Measurements from ENCODE around the gene GNAO1. TPM values are rescaled to one million over a fixed set of nuclear protein-coding genes. Genes with fewer than 3 reads are reported as not detected.

GNAO1 gene
- total and polyA plus RNA-seq, 2 of the 13 experiments (the other 11 are each of a cell fraction or from before 2014, with no cell fraction given): not detected

DNA sequence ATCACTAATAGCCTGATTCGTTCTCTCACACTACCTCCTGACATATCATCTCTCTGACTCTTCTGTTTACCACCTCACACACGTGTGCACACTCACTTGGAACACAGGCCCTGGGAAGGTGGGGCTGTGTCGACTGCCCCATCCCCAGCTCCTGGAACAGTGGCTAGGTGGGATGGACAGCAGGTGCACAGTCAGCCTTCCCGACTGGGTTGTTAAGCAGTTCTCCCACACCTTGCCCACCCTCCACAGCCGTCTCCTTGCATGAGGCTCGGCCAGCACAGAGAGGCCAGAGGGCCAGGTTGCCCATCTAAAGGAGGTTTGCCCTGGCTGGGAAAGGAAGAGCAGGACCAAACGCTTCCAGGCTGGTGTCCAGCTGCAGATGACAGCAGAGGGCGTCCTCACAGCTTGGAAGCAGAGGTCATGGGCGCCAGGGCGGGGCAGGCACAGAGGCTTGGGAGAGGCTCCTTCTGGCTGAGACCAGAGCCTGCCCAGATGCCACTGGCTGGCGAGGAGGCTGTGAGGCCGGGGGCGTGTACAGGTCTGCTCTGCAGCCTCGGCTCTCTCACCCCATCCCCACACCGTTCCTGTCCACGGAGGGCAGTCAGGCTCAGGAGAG is 141.3 kb downstream of the GNAO1 start (continued):
- TF ChIP-seq, protein P1, sequence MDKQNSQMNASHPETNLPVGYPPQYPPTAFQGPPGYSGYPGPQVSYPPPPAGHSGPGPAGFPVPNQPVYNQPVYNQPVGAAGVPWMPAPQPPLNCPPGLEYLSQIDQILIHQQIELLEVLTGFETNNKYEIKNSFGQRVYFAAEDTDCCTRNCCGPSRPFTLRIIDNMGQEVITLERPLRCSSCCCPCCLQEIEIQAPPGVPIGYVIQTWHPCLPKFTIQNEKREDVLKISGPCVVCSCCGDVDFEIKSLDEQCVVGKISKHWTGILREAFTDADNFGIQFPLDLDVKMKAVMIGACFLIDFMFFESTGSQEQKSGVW (CRISPR knock-in tag; IDR thresholded peaks at IDR 0.05; ENCODE audit: borderline replicate concordance): no peak
- TF ChIP-seq, protein P2, sequence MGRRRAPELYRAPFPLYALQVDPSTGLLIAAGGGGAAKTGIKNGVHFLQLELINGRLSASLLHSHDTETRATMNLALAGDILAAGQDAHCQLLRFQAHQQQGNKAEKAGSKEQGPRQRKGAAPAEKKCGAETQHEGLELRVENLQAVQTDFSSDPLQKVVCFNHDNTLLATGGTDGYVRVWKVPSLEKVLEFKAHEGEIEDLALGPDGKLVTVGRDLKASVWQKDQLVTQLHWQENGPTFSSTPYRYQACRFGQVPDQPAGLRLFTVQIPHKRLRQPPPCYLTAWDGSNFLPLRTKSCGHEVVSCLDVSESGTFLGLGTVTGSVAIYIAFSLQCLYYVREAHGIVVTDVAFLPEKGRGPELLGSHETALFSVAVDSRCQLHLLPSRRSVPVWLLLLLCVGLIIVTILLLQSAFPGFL (CRISPR knock-in tag; IDR thresholded peaks at IDR 0.05): no peak
- TF ChIP-seq JARID2 (CRISPR knock-in tag; IDR thresholded peaks at IDR 0.05; ENCODE audit: insufficient replicate concordance) (no peak), KLF12 (CRISPR knock-in tag; IDR thresholded peaks at IDR 0.05; ENCODE audit: borderline replicate concordance) (peak; percentile 85; the same call in 1 of the 2 replicates), HNRNPUL1 (IDR thresholded peaks at IDR 0.05; ENCODE audit: low read depth, low read length) (no peak), HOXA9 (CRISPR knock-in tag; IDR thresholded peaks at IDR 0.05; ENCODE audit: borderline replicate concordance) (no peak), RARA (CRISPR knock-in tag; IDR thresholded peaks at IDR 0.05) (peak; percentile 24; the same call in 1 of the 2 replicates), SMAD3 (CRISPR knock-in tag; IDR thresholded peaks at IDR 0.05) (no peak), SOX13 (IDR thresholded peaks at IDR 0.05) (no peak), SOX13 (CRISPR knock-in tag; conservative IDR thresholded peaks at IDR 0.05 in 1 of 2, IDR thresholded peaks at IDR 0.05 in 1 of 2) (0 out of 4 replicates have a peak, but pooled peaks of 1 of the 2 experiments have one; percentile 11), PAWR (CRISPR knock-in tag; IDR thresholded peaks at IDR 0.05; ENCODE audit: borderline replicate concordance) (no peak)
- TF ChIP-seq, protein P3, sequence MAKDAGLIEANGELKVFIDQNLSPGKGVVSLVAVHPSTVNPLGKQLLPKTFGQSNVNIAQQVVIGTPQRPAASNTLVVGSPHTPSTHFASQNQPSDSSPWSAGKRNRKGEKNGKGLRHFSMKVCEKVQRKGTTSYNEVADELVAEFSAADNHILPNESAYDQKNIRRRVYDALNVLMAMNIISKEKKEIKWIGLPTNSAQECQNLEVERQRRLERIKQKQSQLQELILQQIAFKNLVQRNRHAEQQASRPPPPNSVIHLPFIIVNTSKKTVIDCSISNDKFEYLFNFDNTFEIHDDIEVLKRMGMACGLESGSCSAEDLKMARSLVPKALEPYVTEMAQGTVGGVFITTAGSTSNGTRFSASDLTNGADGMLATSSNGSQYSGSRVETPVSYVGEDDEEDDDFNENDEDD (CRISPR knock-in tag; IDR thresholded peaks at IDR 0.05; ENCODE audit: borderline replicate concordance): peak; percentile 41; the same call in 1 of the 2 replicates
- TF ChIP-seq, protein P4, sequence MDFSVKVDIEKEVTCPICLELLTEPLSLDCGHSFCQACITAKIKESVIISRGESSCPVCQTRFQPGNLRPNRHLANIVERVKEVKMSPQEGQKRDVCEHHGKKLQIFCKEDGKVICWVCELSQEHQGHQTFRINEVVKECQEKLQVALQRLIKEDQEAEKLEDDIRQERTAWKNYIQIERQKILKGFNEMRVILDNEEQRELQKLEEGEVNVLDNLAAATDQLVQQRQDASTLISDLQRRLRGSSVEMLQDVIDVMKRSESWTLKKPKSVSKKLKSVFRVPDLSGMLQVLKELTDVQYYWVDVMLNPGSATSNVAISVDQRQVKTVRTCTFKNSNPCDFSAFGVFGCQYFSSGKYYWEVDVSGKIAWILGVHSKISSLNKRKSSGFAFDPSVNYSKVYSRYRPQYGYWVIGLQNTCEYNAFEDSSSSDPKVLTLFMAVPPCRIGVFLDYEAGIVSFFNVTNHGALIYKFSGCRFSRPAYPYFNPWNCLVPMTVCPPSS (IDR thresholded peaks at IDR 0.05): no peak
- TF ChIP-seq, protein P5, sequence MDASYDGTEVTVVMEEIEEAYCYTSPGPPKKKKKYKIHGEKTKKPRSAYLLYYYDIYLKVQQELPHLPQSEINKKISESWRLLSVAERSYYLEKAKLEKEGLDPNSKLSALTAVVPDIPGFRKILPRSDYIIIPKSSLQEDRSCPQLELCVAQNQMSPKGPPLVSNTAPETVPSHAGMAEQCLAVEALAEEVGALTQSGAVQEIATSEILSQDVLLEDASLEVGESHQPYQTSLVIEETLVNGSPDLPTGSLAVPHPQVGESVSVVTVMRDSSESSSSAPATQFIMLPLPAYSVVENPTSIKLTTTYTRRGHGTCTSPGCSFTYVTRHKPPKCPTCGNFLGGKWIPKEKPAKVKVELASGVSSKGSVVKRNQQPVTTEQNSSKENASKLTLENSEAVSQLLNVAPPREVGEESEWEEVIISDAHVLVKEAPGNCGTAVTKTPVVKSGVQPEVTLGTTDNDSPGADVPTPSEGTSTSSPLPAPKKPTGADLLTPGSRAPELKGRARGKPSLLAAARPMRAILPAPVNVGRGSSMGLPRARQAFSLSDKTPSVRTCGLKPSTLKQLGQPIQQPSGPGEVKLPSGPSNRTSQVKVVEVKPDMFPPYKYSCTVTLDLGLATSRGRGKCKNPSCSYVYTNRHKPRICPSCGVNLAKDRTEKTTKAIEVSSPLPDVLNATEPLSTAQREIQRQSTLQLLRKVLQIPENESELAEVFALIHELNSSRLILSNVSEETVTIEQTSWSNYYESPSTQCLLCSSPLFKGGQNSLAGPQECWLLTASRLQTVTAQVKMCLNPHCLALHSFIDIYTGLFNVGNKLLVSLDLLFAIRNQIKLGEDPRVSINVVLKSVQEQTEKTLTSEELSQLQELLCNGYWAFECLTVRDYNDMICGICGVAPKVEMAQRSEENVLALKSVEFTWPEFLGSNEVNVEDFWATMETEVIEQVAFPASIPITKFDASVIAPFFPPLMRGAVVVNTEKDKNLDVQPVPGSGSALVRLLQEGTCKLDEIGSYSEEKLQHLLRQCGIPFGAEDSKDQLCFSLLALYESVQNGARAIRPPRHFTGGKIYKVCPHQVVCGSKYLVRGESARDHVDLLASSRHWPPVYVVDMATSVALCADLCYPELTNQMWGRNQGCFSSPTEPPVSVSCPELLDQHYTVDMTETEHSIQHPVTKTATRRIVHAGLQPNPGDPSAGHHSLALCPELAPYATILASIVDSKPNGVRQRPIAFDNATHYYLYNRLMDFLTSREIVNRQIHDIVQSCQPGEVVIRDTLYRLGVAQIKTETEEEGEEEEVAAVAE (CRISPR knock-in tag; IDR thresholded peaks at IDR 0.05; ENCODE audit: borderline replicate concordance): peak; percentile 44; the same call in 1 of the 2 replicates
- TF ChIP-seq, protein P6, sequence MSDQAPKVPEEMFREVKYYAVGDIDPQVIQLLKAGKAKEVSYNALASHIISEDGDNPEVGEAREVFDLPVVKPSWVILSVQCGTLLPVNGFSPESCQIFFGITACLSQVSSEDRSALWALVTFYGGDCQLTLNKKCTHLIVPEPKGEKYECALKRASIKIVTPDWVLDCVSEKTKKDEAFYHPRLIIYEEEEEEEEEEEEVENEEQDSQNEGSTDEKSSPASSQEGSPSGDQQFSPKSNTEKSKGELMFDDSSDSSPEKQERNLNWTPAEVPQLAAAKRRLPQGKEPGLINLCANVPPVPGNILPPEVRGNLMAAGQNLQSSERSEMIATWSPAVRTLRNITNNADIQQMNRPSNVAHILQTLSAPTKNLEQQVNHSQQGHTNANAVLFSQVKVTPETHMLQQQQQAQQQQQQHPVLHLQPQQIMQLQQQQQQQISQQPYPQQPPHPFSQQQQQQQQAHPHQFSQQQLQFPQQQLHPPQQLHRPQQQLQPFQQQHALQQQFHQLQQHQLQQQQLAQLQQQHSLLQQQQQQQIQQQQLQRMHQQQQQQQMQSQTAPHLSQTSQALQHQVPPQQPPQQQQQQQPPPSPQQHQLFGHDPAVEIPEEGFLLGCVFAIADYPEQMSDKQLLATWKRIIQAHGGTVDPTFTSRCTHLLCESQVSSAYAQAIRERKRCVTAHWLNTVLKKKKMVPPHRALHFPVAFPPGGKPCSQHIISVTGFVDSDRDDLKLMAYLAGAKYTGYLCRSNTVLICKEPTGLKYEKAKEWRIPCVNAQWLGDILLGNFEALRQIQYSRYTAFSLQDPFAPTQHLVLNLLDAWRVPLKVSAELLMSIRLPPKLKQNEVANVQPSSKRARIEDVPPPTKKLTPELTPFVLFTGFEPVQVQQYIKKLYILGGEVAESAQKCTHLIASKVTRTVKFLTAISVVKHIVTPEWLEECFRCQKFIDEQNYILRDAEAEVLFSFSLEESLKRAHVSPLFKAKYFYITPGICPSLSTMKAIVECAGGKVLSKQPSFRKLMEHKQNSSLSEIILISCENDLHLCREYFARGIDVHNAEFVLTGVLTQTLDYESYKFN (CRISPR knock-in tag; conservative IDR thresholded peaks at IDR 0.05): 0 out of 2 replicates have a peak, but pooled peaks have one; percentile 20

Data from HepG2 (cell line).